OCI-LY3 (cell line): ENCODE results near the gene KCNMA1.

Experiments
- CTCF ChIP-seq: fragments of 200-600, 300-600 bp; sonication (generic); IDR thresholded peaks from 2 replicates; pipeline ENCODE4 v1.5.1; 2014; ENCODE audit warnings: antibody characterized with exemption, low read length, low read depth
- EZH2phosphoT487 ChIP-seq: fragments of 200-600 bp; shearing (Covaris generic); IDR thresholded peaks from 2 replicates; pipeline ENCODE4 v1.6.1; 2018; ENCODE audit warnings: antibody characterized with exemption, mixed run types, low read depth

- no peak for TF ChIP-seq CTCF
- no peak for TF ChIP-seq EZH2phosphoT487
Observed at GRCh38 chr10:77233466-77233865, 404.1 kb downstream of the KCNMA1 start.
